HG03060 (cell line): ENCODE data around the gene GPR162.

Experiments used
- ATAC-seq: cut with Tn5 transposase; IDR thresholded peaks from one replicate; pipeline ENCODE4 v1.9.1; 2021; ENCODE audit warnings: low read depth, moderate number of reproducible peaks; ENCODE audit not compliant: unreplicated experiment

Gene GPR162

DNA sequence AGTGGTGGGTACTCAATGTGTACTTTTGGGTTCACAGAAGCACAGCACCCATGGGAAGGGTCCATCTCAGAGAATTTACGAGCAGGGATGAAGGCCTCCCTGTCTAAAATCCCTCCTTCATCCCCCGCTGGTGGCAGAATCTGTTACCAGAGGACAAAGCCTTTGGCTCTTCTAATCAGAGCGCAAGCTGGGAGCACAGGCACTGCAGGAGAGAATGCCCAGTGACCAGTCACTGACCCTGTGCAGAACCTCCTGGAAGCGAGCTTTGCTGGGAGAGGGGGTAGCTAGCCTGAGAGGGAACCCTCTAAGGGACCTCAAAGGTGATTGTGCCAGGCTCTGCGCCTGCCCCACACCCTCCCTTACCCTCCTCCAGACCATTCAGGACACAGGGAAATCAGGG is 1.5 kb upstream of the GPR162 start:
- no peak for ATAC-seq

DNA sequence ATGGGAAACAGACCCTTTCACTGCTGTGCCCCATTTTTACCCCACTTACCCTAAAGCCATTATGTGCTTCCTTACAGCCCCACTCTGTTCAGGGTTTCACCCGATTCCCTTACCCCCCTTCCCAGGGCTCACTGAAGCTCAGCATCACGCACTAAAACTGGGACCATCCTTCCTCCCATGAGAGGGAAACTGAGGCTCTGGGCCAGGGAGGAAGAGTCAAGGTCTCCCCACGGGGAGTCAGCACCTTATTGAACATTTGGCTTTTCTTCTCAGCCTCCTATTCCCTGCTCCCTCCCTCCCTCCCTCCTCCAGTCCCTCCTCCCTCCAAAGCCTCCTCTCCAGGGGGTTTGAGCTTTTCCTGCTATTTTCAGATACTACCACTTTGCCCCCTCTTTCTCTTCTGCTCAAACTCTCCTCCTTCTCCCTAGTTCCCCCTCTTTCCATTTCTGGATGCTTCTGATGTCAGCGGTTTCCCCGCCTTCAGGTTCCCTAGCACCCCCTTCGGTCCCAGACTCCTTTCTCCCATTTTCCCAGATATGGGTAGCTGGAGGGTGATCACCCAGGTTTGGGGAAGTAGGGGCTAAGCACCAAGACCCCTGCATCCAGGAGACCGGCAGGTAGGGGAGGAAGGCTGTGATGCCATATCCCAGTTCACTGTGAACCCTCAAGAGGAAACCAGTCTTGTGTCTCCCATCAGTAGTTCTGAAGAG is 960 bp downstream of the GPR162 start:
- no peak for ATAC-seq

GRCh38 chr12:6823182-6824084 is 1.8 kb downstream of the GPR162 start:
- ATAC-seq, result no peak

DNA sequence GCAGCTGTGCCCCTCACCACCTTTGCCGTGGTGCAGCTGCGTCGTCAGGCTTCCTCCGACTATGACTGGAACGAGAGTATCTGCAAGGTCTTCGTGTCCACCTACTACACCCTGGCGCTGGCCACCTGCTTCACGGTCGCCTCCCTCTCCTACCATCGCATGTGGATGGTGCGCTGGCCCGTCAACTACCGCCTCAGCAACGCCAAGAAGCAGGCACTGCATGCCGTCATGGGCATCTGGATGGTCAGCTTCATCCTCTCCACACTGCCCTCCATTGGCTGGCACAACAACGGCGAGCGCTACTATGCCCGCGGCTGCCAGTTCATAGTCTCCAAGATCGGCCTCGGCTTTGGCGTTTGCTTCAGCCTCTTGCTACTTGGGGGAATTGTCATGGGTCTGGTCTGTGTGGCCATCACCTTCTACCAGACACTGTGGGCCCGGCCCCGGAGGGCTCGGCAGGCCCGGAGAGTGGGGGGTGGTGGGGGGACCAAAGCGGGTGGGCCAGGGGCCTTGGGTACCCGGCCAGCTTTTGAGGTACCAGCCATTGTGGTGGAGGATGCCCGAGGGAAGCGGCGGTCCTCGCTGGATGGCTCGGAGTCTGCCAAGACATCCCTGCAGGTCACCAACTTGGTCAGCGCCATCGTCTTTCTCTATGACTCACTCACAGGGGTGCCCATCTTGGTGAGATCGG is 2.6 kb downstream of the GPR162 start:
- ATAC-seq, result no peak

GRCh38 chr12:6824901-6825381 is 3.3 kb downstream of the GPR162 start:
- ATAC-seq, result no peak

DNA sequence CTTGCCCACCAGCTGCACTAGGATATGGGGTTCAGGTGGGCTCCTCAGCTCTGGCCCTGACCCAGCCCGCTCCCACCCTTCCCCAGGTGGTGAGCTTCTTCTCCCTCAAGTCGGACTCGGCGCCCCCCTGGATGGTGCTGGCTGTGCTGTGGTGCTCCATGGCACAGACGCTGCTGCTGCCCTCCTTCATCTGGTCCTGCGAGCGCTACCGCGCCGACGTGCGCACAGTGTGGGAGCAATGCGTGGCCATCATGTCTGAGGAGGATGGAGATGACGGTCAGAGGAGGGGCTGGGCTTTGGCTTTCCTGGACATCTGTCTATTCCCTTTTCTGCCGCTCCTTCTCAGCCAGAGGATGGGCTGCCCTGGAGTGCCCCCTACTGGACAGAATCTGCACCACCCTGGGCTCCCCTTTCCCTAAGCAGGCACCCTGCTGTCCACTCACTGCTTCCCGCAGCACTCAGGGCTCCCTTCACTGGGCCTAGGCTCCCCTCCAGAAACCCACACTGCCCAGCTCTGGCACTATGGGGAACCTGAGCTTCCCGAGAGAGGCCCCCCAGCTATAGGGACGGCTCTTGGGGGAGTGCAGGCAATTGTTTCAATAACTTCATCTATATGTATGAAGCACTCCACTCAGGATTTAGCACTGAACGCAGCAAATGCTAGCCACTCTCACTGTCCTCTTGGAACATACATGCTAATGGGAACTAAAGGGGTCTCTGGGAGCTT is 3.9 kb downstream of the GPR162 start:
- no peak for ATAC-seq

- ATAC-seq, result no peak
Measured at GRCh38 chr12:6826125-6826733, 4.6 kb downstream of the GPR162 start.

DNA sequence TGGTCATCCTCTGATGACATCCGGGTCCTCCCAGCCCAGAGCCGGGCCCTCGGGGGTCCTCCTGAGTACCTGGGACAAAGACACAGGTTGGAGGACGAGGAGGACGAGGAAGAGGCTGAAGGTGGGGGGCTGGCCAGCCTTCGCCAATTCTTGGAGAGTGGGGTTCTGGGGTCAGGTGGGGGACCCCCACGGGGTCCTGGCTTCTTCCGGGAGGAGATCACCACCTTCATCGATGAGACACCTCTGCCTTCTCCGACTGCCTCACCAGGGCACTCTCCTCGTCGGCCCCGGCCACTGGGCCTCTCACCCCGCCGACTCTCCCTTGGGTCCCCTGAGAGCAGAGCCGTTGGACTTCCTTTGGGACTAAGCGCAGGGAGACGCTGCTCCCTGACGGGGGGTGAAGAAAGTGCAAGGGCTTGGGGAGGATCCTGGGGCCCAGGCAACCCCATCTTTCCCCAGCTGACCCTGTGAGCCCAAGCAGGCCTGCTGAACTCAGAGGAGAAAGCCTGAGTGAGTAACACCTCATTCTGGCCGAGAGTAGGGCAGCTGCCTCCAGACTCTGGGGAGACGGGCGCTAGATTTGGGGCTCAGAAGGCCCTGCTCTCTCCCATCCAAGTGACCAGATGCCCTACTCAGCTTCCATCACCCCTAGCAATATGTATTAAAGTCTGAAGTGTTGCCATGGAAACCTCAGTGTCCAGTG is 5.3 kb downstream of the GPR162 start:
- no peak for ATAC-seq

GRCh38 chr12:6827437-6827911 is 5.9 kb downstream of the GPR162 start:
- ATAC-seq, result no peak

DNA sequence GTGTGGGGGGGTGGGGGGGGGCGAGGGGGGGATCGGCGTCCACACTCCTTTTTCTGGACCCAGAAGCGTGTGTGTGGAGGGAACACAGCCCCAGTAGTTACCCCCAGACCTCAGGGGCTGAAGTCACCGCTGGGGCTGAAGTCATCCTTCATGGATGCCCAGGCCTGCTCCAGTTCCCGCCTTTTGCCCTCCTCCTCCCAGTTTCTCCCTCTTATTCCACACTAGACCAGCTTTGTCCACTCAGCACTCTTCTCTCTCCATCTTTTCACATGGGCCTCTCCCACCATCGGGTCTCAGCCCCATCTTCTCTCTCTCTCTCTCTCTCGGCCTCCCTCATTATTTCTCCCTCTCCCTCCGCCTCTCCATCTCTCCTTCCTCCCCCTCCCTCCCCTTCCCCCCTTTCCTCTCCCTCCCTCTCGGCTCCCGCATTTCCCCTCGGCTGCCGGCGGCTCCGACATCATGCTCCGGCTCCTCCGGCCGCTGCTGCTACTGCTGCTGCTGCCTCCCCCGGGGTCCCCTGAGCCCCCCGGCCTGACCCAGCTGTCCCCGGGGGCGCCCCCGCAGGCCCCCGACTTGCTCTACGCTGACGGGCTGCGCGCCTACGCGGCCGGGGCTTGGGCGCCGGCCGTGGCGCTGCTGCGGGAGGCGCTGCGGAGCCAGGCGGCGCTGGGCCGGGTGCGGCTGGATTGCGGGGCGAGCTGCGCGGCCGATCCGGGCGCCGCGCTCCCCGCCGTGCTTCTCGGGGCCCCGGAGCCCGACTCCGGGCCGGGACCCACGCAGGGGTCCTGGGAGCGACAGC is 6.6 kb downstream of the GPR162 start, which contains the start of gene P3H3:
P3H3 (plus strand) TSS at position 426 of the 799 bp plus-strand sequence; CDS start at position 460, 34 bp downstream.
- ATAC-seq, result no peak

GRCh38 chr12:6828781-6829535 is 7.3 kb downstream of the GPR162 start:
- ATAC-seq, result no peak

DNA sequence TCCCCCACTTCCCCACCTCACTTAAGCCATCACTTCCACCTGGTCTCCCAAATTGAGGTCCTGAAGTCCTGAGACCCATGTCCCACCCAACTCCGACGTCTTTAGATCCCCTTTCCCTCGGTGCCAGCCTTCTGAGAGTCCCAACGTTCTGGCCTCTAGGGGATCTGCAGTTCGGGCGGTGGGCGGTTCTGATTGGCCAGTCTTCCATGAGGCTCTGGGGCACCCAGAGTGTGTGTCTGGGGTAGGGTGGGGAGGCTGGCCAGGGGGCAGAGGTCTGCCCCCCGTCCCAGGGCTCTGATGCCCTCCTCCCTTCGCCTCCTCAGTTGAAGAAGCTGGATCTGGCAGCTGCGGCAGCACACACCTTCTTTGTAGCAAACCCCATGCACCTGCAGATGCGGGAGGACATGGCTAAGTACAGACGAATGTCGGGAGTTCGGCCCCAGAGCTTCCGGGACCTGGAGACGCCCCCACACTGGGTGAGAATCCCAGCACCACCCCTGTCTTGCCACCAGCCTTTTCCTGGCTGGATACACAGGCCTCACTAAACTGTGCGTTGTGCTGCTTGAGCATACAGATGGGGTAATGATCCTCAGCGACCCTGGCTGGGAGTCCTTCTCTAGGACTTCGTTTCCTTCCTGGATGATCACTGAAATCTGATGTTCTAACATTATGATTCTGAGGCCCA is 8.1 kb downstream of the GPR162 start:
- no peak for ATAC-seq

- ATAC-seq, result no peak
Measured at GRCh38 chr12:6830286-6830890, 8.8 kb downstream of the GPR162 start.

DNA sequence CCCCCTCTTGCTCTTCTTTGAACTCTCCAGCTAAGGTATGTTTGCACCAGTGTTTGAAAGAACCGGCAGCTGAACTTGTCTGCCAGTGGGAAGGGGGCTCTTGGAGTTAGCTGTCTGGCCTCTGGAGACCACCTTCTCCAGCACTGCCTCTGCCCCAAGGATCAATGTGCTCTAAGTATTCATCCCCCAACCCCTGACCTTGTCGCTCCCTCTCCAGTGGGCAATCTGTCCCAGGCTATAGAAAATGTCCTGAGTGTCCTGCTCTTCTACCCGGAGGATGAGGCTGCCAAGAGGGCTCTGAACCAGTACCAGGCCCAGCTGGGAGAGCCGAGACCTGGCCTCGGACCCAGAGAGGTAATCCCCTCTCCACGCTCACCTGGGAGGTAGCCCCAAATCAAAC is 9.4 kb downstream of the GPR162 start:
- no peak for ATAC-seq

GRCh38 chr12:6831450-6831995 is 9.9 kb downstream of the GPR162 start:
- ATAC-seq, result no peak

DNA sequence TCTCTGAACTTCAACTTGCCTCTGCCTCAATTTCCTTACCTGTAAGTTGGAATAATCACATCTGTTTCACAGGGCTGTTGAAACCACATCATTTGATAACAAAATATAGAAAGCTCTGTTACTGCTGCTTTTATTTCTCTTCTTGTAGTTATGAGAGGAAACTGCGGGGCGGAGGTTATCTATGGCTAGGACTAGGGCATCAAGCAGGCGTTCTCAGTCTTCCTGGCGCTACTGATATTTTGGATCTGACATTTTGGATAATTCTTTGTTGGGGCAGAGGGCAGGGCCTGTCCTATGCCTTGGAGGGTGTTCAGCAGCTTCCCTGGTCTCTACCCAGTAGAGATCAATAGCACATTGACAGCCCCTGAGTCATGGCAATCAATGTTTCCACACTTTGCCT is 10.5 kb downstream of the GPR162 start:
- ATAC-seq, result no peak
